ENCODE results near the gene EMP2. TPM values are rescaled to one million over a fixed set of nuclear protein-coding genes. Genes with fewer than 3 reads are reported as not detected.

Gene EMP2
- polyA plus RNA-seq, 1 donor from 2014 or later: 0.14 TPM

DNA sequence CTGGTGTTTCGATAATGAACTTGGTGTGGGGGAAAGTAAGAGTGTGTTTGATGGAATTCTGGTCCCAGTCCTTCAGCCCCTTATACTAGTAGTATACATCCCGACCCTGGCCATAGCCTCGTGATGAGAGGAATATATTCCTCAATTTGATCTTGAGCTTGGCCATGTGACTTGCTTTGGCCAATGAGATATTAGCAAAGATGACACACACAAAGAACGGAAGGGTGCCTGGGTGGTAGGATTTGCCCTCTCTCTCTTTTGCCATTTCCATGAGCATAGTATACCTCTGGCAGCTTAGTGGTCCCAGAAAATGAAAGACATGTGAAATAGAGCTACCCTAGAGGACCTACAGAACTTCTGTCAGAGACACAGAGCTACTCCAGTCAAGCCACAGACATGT lies 2.9 kb upstream of the EMP2 start:
- no peak overlapping the region for H3K4me3 ChIP-seq (ENCODE audit: low read length)
- H3K9me2 ChIP-seq (ENCODE audit: insufficient read depth, low read length): no peaks in the 10 kb centered on the region
- H3K9me3 ChIP-seq (ENCODE audit: low read length): no peaks in the 10 kb centered on the region
- H4K20me1 ChIP-seq (ENCODE audit: insufficient read depth): no peaks in the 10 kb centered on the region
- TF ChIP-seq EP300 (conservative IDR thresholded peaks at IDR 0.05; ENCODE audit: poor library complexity, severe bottlenecking) (no peak), RAD21 (conservative IDR thresholded peaks at IDR 0.05) (no peak), EZH2 (IDR thresholded peaks at IDR 0.05; ENCODE audit: borderline replicate concordance, insufficient read depth, low read length, poor library complexity, severe bottlenecking) (no peak), POLR2AphosphoS5 (IDR thresholded peaks at IDR 0.05) (no peak), MXI1 (conservative IDR thresholded peaks at IDR 0.05; ENCODE audit: poor library complexity, severe bottlenecking) (no peak), TAF1 (IDR thresholded peaks at IDR 0.05; ENCODE audit: low read depth) (no peak), SMC3 (conservative IDR thresholded peaks at IDR 0.05; ENCODE audit: poor library complexity) (no peak)
- TF ChIP-seq, protein P1, sequence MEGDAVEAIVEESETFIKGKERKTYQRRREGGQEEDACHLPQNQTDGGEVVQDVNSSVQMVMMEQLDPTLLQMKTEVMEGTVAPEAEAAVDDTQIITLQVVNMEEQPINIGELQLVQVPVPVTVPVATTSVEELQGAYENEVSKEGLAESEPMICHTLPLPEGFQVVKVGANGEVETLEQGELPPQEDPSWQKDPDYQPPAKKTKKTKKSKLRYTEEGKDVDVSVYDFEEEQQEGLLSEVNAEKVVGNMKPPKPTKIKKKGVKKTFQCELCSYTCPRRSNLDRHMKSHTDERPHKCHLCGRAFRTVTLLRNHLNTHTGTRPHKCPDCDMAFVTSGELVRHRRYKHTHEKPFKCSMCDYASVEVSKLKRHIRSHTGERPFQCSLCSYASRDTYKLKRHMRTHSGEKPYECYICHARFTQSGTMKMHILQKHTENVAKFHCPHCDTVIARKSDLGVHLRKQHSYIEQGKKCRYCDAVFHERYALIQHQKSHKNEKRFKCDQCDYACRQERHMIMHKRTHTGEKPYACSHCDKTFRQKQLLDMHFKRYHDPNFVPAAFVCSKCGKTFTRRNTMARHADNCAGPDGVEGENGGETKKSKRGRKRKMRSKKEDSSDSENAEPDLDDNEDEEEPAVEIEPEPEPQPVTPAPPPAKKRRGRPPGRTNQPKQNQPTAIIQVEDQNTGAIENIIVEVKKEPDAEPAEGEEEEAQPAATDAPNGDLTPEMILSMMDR (IDR thresholded peaks at IDR 0.05; ENCODE audit: poor library complexity, severe bottlenecking): no peak
- TF ChIP-seq, protein P2, sequence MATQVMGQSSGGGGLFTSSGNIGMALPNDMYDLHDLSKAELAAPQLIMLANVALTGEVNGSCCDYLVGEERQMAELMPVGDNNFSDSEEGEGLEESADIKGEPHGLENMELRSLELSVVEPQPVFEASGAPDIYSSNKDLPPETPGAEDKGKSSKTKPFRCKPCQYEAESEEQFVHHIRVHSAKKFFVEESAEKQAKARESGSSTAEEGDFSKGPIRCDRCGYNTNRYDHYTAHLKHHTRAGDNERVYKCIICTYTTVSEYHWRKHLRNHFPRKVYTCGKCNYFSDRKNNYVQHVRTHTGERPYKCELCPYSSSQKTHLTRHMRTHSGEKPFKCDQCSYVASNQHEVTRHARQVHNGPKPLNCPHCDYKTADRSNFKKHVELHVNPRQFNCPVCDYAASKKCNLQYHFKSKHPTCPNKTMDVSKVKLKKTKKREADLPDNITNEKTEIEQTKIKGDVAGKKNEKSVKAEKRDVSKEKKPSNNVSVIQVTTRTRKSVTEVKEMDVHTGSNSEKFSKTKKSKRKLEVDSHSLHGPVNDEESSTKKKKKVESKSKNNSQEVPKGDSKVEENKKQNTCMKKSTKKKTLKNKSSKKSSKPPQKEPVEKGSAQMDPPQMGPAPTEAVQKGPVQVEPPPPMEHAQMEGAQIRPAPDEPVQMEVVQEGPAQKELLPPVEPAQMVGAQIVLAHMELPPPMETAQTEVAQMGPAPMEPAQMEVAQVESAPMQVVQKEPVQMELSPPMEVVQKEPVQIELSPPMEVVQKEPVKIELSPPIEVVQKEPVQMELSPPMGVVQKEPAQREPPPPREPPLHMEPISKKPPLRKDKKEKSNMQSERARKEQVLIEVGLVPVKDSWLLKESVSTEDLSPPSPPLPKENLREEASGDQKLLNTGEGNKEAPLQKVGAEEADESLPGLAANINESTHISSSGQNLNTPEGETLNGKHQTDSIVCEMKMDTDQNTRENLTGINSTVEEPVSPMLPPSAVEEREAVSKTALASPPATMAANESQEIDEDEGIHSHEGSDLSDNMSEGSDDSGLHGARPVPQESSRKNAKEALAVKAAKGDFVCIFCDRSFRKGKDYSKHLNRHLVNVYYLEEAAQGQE (IDR thresholded peaks at IDR 0.05; ENCODE audit: borderline replicate concordance): no peak
- H3K4me2 ChIP-seq (ENCODE audit: low read length): no peak overlapping the region
- H3K27me3 ChIP-seq (ENCODE audit: insufficient read depth, low read depth, low read length): peaks cover 23% of the 10 kb centered on the region
- no peaks in the 10 kb centered on the region for H3K79me2 ChIP-seq (replicated peaks; ENCODE audit: insufficient read depth, low read length)
- H2AFZ ChIP-seq (ENCODE audit: low read depth, low read length): no peak overlapping the region
- no peaks in the 10 kb centered on the region for H3F3A ChIP-seq (ENCODE audit: insufficient read depth, low read length, poor library complexity, severe bottlenecking)
- no peak overlapping the region for H3K27ac ChIP-seq (ENCODE audit: low read length)
- H3K9ac ChIP-seq (ENCODE audit: low read length): no peak overlapping the region
- no peaks in the 10 kb centered on the region for H3K36me3 ChIP-seq (ENCODE audit: insufficient read depth, low read length)

DNA sequence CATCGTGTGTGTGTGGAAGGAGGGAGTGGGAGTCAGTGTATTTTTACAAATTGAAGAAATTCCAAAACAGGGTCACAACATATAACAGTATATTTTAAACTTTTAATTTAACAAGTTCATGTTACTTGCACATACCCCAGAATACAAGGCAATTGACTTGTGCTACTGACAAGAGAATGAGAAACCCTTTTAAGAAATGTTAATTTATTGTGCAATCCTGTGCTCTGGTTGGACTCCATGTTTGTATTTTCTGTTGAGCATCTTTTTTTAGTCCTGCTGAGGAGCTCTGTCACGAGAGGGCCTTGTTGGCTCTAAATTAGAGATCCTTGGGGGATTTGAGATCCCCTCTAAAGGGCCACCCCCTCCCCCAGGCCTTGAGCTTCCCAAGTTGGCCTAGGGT lies 1.1 kb upstream of the EMP2 start:
- Histone ChIP-seq H3K79me2 (replicated peaks; ENCODE audit: insufficient read depth, low read length) (no peaks in the 10 kb centered on the region), H3K9me3 (ENCODE audit: low read length) (no peaks in the 10 kb centered on the region), H3K9me2 (ENCODE audit: insufficient read depth, low read length) (no peaks in the 10 kb centered on the region), H2AFZ (ENCODE audit: low read depth, low read length) (no peak overlapping the region), H4K20me1 (ENCODE audit: insufficient read depth) (no peaks in the 10 kb centered on the region), H3K27me3 (ENCODE audit: insufficient read depth, low read depth, low read length) (peaks cover 23% of the 10 kb centered on the region), H3K4me3 (ENCODE audit: low read length) (no peak overlapping the region), H3K4me2 (ENCODE audit: low read length) (no peak overlapping the region), H3F3A (ENCODE audit: insufficient read depth, low read length, poor library complexity, severe bottlenecking) (no peaks in the 10 kb centered on the region), H3K27ac (ENCODE audit: low read length) (no peak overlapping the region), H3K36me3 (ENCODE audit: insufficient read depth, low read length) (no peaks in the 10 kb centered on the region), H3K9ac (ENCODE audit: low read length) (no peak overlapping the region)
- no peak for TF ChIP-seq TAF1 (IDR thresholded peaks at IDR 0.05; ENCODE audit: low read depth)

DNA sequence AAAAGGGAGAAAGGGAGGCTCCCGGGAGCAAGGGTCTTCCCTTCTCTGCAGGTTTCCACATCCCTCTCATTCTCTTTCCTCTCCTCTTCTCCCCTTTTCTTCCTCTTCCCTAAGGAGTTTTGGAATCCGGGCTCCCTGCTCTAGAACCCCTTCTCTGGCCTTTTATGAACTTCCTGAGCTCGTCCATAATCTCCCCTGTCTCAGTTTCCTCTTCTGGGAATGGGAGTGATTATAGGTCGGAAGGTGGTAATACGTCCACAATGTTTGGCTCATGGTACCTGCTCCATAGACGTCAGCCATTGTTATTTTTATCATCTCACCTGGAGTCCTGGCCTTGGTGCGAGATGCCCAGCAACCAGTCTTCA lies 467 bp upstream of the EMP2 start:
- Histone ChIP-seq H3K27ac (ENCODE audit: low read length) (no peak overlapping the region), H3K4me3 (ENCODE audit: low read length) (peak overlapping the region; percentile 72), H4K20me1 (ENCODE audit: insufficient read depth) (no peaks in the 10 kb centered on the region), H3F3A (ENCODE audit: insufficient read depth, low read length, poor library complexity, severe bottlenecking) (no peaks in the 10 kb centered on the region), H3K9ac (ENCODE audit: low read length) (peak overlapping the region; percentile 34), H3K36me3 (ENCODE audit: insufficient read depth, low read length) (no peaks in the 10 kb centered on the region), H3K9me3 (ENCODE audit: low read length) (no peaks in the 10 kb centered on the region), H3K4me2 (ENCODE audit: low read length) (peak overlapping the region; percentile 59), H3K9me2 (ENCODE audit: insufficient read depth, low read length) (no peaks in the 10 kb centered on the region), H2AFZ (ENCODE audit: low read depth, low read length) (peak overlapping the region; percentile 4), H3K79me2 (replicated peaks; ENCODE audit: insufficient read depth, low read length) (no peaks in the 10 kb centered on the region), H3K27me3 (ENCODE audit: insufficient read depth, low read depth, low read length) (peaks cover 23% of the 10 kb centered on the region)
- TF ChIP-seq RAD21 (conservative IDR thresholded peaks at IDR 0.05) (no peak), TAF1 (IDR thresholded peaks at IDR 0.05; ENCODE audit: low read depth) (no peak), MXI1 (conservative IDR thresholded peaks at IDR 0.05; ENCODE audit: poor library complexity, severe bottlenecking) (no peak), SMC3 (conservative IDR thresholded peaks at IDR 0.05; ENCODE audit: poor library complexity) (no peak), EP300 (conservative IDR thresholded peaks at IDR 0.05; ENCODE audit: poor library complexity, severe bottlenecking) (no peak), EZH2 (IDR thresholded peaks at IDR 0.05; ENCODE audit: borderline replicate concordance, insufficient read depth, low read length, poor library complexity, severe bottlenecking) (no peak), POLR2AphosphoS5 (IDR thresholded peaks at IDR 0.05) (no peak)
- TF ChIP-seq, protein P1 (IDR thresholded peaks at IDR 0.05; ENCODE audit: poor library complexity, severe bottlenecking): no peak
- TF ChIP-seq, protein P2 (IDR thresholded peaks at IDR 0.05; ENCODE audit: borderline replicate concordance): no peak

All from neural cell (in vitro differentiated cells).